ENCODE results near the gene LRP1-AS.
"Not testable (repeated sequence)": the region's sequence is repeated elsewhere in the genome, so short reads cannot be mapped to it uniquely, and the experiment has no call there.

The LRP1-AS gene

DNA sequence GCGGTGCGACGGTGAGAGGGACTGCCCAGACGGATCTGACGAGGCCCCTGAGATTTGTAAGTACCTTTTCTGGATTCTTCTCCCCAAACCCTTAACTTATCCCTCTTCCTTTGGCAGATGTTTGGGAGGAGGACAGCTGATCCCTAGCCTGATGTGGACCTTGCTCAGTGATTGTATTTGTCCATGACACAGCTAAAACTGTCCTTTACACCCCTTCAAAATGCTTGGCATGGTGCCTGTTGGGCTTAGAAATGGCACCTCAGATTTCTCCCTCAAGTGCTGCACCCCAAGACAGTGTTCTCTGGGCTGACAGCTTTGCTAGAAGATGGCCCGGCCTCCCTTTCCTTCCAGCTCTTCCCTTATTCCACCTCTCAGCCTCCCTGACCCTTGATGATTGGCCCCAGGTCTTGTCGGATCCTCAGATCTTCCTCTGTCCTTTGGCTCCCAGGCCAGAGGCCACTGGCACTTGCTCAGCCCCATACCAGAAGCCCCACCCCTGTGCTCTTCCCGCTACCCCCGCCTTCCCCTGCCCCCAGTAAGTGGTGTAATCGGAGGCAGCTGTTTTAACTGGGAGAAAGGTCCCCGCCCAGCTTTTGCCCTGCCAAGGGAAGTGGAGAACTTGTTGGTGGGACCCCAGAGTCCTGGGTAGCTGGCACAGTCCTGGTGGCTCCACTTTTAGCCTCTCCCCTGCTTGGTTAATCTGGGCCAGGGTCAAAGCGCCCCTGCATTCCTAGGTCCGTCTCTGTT is 8.7 kb downstream of the LRP1-AS start:
- DNase-seq: no peak

DNA sequence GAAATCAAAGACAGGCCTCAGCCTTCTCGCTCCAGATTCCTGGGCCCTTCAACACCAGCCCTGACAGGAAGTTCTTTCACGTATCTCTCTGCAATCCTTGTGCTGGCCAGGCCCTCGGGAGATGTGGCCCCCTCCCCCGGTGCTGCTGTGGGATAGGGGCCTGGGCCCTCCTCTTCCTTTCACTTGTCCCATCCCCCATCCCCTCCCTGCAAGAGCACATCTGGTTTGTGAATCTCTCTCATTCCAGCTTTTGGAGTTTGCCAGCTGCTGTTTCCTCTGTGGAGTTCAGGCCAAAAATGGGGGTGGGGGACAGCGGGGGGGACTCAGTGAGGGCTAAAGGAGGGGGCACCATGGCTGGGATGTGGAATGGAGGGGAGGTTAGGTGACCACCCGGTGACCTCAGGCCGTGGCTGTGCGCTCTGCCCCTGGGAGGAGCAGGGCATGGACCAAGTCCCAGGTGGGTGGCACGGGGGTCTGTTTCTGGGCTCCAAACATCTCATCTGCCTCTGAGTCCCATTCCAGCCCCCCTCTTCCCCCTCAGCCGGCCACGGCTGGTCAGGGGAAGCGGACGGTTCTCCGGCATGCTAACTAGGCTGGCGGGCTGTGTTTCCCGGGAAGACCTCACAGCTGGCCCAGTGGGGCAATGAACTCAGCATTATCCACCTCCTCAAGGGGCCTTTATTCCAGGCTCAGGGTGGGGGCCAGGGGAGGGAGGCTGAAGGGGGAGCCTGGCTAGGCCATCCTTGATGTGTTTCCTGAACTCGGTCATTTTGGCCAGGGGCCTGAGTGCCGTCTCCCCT is 11.7 kb downstream of the LRP1-AS start:
- no peak for DNase-seq

DNA sequence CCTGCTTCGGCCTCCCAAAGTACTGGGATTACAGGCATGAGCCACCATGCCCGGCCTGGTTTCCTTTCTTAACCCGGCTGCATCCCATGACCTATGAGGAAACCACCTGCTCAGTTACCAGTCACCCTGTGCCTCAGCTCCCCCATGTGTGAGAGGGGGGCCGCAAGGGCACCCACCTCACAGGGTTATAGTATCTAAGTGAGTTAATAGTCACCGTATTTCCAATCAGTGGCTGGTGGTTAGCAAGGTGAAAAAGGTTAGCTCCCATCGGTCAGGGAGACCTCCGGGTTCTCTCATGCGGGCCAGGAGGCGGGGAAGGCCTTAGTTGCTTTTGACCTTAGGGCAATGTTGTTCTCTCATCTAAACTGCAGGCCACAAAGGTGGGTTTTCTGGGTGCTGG is 12.5 kb downstream of the LRP1-AS start:
- DNase-seq: no peak

DNA sequence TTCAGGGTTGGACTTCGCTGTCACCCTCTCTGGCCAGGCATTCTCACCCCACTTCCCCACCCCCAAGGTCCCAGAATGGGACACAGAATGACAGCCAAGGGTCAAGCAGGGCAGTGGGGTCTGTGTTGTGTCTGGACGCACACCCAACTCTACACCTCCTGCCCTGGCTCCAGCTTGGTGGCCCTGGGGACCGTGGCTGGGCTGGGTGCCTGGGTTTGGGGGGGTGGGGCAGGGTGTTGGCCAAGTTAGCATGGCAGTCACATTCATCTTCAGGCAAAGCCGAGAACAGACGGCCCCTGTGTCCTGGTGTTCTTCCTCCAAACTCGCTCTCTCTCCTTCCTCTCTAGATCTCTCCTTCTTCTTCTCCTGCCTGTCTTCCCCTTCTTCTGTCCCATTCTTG is 13.5 kb downstream of the LRP1-AS start:
- no peak for DNase-seq

DNA sequence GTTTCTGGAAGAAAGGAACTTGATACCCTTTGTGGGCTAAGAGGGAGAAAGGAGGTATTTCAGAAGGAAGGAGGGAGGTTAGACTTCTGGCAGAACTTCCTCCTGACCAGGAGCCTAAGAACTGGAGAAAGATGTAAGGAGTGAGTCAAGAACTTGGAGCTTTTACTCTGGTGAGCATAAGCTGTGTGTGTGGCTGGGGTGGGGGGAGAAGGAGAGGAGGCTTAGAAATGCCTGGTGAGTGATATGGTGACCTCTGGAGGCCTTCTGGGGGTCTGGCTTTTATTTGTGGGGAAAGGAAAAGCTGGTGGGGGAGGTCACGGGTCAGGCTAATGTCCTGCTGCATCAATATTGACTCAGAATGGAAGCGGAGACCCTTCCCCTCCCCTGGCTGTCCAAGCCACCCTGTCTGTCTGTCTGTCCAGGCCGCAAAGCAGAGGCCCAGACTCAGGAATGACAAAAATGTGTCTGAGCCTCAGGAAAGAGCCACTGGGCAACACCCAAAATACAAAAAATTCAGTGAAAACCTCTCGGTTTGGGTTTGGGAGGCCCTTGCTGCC is 14.3 kb downstream of the LRP1-AS start:
- DNase-seq: no peak

DNA sequence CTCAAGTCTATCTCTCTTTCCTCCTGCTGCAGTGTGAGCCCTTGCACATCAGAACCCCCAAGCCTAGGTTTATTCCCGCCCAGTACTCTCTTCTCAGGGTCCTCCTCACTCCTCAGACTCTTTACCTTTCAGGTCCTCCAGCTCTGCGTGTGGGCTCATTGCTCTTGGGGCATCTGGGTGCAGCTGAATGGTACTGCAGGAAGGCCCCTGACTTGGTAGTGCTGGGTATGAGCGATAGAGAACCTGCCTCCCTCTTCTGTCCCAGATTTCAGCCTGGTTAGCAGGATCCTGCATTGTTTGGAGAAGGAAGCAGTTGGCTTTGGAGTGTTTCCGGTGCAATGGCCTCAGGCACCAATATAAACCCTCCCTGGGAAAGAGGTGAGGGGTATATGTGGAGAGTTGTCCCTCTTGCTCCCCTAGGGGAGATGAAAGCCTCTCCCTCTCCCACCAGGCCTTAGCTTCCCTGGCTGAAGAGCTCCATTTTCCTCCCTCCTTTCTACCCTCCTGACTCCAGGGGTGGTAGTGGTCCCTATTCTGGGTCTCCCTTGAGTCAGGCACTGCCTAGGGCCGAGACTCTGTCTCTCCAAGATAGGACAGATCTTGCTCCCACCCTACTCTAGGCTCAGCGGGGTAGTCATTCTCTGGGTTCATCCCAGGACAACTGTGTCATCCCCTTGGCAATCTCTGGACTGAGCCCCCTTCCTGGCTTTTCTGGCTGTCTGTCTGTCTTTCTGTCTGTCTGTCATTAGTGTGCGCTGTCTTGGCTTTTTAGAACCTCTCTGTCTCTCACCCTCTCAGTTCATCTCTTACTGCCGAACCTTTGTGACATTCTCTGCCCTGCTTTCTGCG is 15.3 kb downstream of the LRP1-AS start:
- DNase-seq: no peak

DNA sequence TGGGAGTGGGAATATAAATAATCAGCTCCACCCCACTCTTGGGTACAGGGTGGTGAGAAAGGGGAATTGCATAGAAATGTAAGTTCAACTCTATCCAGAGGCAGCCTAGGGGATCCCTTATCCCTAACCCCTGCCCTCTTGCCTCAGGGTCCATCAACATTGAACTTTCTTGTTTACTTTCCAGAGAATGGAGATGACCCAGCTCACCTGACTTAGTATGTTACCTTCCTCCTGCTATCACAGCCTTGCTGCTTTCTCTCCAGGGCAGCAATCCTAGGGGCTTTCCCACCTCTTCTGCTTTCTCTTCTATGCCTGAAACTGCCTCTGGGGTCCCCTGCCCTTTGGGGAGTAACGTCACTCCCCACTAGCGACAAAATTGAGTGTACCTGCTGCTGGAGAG is 16.5 kb downstream of the LRP1-AS start:
- no peak for DNase-seq

DNA sequence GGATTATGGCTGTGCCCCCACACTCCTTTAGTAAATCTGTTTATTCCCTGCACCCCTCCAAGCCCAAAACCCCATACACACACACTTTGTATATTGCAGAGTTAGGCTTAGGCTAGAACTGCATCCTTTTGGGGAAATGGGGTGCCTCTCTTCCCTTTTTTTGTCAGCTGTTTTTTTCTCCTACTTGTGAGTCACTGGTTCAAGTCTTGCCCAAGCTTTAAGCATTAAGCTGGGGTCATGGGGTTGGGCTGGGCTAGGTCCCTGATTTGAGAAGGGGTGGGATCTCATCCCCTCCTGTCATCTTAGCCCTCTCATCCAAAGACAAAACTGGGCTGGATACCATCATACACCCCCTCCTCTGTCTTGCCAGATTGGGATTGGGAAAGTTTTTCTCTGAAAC is 17.5 kb downstream of the LRP1-AS start:
- DNase-seq: no peak

DNA sequence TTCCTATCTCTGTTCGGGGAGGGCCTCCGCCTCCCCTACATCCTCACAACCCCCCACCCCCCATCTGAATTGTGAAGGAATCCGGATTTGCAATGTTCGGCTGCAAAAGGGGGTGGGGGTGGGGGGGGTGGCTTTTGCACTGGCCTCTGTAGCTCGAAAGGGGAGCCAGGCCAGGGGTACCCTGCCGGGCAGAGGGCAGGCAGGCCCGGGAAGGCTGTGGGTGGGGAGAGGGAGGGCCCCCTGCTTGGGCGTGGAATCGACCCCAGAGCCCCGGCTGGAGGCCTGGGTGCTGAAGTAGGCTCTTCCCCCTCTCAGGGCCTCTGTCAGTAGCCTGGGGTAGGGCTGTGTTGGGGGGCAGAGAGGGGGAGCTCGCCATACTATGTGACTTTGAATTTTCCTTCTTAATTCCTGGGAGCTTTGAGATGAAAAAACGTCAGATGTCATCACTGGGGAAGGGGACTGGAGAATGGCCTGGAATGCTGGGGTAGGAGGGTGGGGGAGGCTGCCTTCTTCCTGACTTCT is 18.0 kb downstream of the LRP1-AS start:
- no peak for DNase-seq

DNA sequence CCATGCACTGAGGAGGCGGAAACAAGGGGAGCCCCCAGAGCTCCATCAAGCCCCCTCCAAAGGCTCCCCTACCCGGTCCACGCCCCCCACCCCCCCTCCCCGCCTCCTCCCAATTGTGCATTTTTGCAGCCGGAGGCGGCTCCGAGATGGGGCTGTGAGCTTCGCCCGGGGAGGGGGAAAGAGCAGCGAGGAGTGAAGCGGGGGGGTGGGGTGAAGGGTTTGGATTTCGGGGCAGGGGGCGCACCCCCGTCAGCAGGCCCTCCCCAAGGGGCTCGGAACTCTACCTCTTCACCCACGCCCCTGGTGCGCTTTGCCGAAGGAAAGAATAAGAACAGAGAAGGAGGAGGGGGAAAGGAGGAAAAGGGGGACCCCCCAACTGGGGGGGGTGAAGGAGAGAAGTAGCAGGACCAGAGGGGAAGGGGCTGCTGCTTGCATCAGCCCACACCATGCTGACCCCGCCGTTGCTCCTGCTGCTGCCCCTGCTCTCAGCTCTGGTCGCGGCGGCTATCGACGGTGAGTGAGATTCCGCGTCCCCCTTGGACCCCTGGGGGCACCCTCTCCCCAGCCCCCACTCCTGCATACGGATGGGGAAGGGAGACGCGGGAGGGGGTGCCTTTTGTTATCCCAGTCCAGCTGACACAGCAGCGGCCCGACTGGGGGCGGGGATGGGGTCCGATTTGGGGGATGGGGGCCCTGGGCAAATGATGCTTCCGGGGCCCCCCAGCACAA is 18.7 kb downstream of the LRP1-AS start:
- DNase-seq: no peak

DNA sequence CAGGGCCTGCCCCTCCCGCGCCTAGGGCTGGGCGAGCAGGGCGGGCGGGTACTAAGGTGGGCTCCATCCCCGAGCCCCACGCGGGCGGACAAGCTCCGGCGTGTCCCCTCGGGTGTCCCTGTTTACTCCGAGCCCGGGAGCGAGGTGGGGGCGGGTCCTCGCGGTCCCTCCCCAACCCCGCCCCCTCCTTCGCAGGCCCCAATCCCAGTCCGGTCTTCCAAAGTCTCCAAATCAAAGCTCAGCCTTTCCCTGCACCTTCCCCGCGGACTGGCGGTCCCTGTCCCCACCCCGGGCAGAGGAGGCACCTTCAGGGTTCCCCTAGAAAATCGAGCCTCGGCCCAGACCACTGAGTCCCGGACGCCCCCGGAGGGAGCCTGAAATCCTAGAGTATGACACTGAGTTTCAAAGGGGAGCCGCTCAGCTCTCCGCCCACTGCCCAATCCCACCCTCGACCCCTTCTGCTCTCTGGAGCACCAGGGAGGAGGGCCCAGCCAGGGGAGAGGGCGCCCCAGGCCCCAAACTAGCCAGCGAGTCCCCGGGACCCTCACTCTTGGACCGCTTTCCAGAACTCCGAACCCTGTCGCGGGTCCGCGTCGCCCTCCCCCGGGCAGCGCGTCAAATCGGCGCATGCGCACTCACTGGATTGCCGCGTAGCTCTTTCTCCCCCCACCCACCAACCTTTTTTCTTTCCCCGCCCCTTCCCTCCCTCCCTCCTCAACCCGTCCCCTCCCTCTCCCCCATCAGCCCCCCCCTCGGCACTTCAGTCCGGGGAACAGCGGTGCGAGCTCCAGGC is 19.5 kb downstream of the LRP1-AS start, which contains the start of gene LRP1:
Gene LRP1 (plus strand): TSS at position 758 of the 793 bp plus-strand sequence. CDS start 482 bp downstream, outside the sequence.
- no peak for DNase-seq

DNA sequence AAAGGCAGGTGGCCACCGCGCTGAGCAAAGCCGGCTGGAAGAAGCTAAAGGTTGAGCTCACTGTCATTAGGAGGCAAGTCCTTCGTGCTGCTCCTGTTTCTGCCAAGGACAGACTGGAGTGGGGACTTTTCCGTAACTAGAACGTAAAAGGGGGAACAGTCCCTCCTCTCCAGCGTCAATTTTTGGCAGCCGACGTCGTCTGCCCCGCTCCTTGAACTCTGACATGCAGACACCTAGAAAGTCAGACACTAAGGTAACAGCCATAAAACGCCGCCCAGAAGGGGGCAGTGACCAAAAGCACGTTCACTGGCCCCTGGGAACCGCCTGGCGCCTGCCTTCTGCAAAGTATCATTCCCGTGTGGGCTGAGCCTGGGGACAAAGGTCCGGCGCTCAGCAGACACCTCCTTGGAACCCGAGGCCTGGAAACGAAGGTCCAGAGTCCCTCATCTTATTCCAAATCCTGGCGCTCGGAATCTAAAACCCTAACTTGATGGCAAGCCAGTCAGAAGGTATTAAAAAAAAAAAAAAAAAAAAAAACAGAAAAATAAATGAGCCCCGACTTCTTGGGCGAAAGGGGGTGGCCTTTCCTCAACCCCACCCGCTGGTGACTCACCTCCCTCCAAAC is 20.2 kb downstream of the LRP1-AS start:
- DNase-seq: no peak

DNA sequence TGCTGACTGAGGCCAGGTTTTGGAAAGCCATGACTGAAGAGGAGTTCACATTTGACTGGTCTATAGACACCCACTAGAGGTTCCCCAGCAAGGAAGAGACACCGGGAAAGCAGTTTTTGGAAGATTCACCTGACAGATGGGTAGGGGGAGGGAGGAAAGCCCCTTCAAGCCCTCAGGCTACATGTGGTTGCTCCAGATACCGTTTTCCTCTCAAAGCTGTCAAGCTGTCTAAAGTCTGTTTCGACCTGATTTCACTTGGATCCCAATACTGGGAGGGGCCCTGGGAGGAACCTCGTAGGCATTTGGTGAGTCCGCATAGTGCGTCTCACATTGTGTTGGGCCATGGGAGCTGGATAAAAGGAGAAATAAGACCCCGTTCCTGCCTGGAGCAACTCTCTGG is 20.9 kb downstream of the LRP1-AS start:
- DNase-seq: no peak

DNA sequence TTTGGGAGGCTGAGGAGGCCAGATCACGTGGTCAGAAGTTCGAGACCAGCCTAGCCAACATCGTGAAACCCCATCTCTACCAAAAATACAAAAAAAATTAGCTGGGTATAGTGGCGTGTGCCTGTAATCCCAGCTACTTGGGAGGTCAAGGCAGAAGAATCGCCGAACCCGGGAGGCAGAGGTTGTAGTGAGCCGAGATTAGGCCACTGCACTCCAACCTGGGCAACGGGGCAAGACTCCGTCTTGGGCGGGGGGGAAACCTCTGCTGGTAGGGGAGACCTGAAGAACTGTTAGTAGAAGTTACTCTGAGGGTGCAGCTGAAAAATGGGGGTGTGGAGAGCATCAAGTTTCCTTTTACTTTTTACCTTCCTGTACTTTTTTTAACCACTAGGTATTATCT is 21.4 kb downstream of the LRP1-AS start:
- no peak for DNase-seq

DNA sequence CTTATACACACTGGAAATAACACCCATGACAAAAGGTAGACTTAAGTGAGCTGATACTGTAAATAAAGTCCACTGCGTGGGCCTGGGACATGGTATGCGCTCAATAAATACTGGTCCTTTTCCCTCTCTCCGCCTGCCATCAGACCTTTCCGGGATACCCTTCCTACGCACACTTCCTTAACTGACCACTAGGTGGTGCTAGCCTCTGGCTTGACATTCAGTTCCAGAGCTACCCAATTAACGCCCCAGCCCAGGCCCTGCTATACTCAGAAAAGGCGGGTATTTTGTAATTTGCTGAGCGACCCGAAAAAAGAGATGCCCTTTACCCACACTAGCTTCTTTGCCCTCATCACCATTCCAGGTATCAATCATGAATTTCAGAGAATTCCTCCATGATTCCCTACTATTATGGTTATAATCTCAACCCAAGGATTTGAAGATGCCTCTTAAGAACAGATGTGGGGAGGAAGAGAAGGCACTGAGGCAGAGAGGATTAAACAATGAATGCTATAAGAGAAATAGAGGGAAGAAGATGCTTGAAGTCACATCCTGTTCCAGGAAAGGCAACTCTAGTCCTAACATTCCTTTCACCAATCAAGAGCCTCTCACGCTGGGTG is 23.1 kb downstream of the LRP1-AS start:
- peak; percentile 17 for DNase-seq

DNA sequence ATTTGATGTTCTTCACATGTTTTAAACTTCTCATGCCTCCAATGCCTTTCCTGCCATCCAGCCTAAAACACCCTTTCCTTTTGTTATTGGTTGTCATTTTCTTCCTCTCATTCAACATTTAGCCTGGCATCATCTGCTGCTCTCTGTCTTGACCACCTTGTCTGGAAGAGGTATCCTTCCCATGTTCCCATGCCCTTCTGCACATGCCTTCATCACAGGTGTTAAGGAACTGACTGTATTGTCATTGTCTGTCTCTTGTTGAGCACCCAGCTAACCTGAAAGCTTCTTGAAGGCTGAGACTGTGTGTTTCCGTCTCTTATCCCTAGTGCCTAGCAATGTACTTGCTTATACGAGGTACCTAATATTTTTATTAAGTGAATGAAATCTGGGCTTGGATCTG is 23.6 kb downstream of the LRP1-AS start:
- DNase-seq: no peak

DNA sequence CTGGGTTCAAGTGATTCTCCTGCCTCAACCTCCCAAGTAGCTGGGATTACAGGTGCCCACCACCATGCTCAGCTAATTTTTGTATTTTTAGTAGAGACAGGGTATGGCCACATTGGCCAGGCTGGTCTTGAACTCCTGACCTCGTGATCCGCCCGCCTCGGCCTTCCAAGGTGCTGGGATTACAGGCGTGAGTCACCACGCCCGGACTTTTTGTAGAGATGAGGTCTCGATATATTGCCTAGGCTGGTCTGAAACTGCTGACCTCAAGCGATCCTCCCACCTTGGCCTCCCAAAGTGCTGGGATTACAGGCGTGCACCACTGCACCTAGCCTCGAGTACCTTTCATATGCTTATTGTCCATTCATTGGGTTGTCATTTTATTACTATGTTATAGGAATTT is 26.7 kb downstream of the LRP1-AS start:
- not testable (repeated sequence) for DNase-seq

DNA sequence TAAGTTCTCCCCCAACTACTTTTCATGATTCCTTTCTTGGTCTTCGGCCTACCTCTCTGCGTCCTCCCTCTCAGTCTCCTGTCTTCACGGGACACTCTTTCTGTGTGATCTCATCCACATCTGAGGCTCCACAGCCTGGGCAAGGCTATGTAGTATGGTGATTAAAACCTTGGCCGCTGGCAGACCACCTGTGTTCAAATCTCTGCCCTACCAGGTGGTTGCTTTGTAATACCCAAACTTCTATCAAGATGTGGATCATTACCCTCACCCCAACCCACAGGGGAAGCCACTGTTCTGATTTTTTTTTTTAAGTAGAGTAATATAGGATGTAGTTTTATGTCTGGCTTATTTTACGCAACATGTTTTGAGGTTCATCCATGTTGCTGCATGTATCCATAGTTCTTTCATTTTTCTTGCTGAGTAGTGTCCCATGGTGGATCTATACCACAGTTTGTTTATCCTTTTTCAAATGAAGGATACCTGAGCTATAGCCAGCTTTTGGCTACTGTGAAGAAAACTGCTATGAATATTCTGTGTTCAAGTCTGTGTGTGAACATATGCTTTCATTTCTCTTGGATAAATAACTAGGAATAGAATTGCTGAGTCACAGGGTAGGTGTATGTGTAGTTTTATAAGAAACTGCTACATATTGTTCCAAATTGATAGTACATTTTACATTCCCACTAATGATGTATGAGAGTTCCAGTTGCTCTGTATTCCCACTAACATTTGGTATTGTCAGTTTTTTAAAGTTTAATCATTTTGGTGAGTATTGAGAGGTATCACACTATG is 27.9 kb downstream of the LRP1-AS start:
- no peak for DNase-seq

DNA sequence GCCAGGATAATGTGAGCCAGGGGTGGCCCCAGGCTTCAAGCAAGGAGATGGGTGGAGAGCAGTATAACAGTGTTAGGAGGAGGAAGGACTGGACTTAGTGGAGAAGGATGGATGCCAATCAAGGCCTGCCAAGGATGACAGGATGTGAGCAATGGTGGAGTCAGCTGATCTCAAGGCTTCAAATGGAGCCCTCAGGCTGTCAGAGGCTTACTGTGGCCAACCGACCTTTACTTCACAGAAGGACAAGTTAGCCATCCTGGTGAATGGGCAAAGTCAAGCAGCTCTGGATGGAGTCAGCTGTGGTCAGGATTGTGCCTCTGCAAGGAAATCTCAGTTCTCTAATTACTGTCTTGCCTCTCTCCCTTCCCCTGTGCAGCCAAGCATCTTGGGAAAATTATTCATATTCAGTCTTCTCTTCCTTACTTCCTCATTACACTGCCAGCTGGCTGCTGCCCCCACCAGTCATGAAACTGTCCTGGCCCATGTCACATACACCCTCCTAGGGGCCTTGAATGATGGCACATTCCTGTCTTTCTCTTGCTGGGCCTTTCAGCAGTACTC is 28.6 kb downstream of the LRP1-AS start:
- DNase-seq: no peak

Data from SHP77 treated with DMSO at 0.1 percent for 48 hours (cell line).